Stimulated activated CD4-positive, alpha-beta T cell treated with anti-CD3 and anti-CD28 coated beads, Interleukin-12 subunit alpha, Interleukin-12 subunit beta, amount 100 ng/mL, for 24 hours (primary cell): ENCODE results near the gene SPAG5.

Experiments
- DNase-seq, 2 experiments: peaks; one replicate each; pipeline ENCODE4 v3.0.0-alpha.2; 2020; ENCODE audit warnings: low read depth in 2 of 2

Gene SPAG5

DNA sequence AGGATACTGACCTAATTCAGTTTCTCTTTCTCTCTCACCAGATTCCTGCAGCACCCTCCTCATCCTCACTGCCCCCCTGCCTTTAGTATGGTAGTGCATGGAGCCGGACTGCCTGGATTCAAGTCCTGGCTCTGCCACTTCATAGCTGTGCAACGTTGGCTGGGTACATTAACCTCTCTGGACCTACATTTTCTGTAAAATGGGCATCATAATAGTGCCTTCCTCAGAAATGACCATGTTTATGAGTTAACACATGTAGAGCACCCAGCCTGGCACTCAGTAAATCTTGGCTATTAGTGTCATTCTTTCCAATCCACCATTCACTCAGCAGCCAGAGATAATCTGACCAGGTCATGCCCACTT, 53.7 kb downstream of the SPAG5 start:
- no peak for DNase-seq

DNA sequence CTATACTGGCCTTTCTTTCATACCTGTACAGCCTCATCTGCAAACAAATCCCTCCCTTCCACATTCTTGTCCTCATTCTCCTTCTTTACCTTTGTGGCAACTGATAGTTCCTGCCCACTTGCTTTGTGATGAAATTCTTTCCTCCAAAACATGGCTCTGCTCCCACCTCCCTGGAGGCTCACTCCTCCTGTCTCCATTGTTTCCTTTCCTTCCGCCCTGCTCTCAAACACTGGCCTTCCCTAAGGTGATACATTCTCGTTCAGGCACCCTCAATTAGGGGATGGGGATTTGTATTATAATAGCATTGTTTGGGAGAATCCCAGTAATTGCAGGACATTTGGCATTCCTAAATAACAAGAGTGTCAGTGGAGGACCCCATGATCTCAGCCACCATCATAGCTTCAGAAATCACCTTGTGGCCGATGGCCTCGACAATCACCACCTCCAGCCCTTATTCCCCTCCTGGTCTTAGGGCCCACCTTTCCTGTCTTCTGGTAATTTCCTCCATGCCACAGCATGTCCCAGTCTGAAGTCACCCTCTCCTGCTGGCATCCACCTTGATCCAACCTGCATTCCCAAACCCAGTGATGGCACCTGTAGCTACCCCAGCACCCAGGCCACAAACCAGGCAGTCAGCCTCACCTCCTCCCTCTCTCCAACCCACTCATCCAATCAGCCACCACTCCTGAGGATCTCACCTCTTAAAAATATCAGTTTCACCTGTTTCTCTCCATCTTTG, 54.3 kb downstream of the SPAG5 start:
- no peak for DNase-seq

DNA sequence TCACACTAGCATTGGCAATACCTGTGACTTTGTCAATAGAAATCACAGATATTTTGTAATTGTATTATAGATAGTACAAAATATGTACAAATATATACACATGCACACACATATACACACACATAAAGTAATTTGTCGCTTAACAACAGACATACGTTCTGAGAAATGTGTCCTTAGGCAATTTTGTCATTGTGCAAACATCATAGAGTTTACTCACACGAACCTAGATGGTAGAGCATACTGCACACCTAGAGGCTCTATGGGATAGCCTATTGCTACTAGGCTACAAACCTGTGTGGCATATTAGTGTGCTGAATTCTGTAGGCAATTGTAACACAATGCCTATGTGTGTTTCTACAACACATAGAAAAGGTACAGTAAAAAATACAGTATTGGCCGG, 57.4 kb downstream of the SPAG5 start:
- no peak for DNase-seq

DNA sequence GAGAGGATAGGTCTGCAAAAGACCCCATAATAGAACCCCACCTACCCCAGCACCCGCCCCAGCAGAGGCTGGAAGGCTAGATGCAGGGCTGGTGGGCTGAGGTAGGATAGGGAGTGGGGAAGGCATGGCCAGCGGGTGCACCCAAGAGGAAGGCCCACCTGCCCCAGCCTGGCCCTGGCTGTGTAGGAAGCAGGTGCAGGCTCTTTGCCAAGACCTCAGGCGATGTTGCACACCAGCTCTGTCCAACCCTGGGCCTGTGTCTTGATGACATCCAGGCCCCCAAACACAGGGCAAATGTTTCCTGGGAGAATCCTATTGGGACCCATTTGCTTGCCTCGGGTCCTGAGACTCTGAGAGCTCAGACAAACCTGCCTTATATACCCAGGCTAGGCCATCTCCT, 58.6 kb downstream of the SPAG5 start:
- no peak for DNase-seq

DNA sequence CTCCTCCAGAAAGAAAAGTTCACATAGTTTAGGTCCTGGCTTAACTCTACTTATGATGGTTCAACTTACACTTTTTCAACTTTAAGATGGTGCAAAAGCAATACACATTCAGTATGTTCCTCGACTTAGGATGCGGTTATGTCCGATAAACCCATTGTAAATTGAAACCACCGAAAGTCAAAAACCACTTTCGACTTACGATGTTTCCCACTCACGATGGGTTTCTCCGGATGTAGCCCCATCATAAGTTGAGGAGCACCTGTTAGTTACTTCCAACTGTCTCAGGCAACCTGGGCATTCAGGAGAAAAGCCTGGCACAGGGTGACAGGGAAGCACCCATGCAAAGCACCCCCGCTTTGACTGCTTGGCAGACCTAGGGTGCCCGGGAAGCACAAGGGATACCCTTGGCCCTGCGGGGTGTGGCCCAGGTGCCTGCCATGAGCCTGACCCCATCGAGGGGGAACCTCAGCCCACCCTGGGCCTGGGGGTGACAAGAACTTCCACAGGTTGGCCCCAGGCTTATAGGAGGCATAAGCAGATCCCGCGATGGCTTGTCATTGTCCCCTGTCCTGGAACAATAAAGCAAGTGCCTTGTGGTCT, 60.4 kb downstream of the SPAG5 start:
- no peak for DNase-seq

DNA sequence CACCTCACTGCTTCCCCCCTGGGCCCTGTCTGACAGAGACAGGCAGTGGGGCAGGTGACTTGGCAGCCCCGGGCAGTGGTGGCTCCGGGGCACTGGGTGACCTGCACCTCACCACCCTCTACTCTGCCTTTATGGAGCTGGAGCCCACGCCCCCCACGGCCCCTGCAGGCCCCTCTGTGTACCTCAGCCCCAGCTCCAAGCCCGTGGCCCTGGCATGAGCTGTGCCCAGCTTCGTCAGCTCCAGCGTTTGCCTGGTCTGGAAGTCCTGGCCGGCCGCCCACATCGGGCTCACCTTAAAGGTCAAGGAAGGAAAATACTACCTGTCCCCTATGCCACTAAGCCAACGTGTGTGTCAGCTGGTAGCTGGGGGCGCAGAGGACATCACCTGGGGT, 61.6 kb downstream of the SPAG5 start:
- DNase-seq, result no peak

DNA sequence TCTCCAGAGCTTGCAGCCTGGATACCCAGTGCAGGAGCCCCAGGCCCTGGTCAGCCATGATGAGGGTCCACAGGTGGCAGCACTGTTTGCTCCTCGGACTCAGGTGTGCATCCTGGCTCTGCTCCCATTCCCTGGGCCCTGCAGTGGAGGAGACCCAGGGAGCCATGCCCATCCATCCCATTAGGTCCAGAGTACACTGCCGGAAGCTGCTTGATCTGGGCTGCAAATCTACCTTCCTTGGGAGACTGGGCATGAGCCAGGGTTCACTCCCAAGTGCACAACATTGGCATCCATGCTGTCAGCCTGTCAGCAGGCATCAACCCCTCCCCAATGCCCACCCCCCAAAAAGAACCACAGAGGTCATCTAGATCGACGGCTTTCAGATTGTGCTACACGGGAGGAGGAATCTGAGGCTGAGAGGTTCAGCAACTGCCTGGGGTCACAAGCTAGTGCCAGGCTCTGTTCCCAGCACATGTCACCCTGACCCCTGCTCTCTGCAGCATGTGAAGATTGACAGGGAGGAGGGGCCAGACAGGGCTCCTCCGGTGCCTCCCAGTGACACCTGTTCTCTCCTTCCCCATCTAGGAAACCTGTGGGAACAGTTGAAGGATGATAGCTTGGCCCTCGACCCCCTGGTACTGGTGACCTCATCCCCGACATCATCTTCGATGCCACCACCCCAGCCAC, 62.1 kb downstream of the SPAG5 start:
- DNase-seq, result no peak

DNA sequence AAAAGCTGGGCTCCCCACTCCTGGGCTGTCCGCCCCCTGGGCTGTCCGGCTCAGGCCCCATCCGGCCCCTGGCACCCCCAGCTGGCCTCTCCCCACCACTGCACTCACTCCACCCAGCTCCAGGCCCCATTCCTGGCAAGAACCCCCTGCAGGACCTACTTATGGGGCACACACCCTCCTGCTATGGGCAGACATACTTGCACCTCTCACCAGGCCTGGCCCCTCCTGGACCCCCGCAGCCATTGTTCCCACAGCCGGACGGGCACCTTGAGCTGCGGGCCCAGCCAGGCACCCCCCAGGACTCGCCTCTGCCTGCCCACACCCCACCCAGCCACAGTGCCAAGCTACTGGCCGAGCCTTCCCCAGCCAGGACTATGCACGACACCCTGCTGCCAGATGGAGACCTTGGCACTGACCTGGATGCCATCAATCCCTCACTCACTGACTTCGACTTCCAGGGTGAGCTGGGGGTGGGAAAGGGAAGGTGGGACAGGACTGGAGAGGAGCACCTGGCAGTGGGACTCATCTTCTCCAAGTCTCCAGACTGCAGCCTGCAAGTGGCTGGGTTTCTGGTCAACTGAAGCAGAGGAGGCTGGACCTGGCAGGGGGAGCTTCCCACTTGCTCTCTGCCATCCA, 64.0 kb downstream of the SPAG5 start:
- no peak for DNase-seq

DNA sequence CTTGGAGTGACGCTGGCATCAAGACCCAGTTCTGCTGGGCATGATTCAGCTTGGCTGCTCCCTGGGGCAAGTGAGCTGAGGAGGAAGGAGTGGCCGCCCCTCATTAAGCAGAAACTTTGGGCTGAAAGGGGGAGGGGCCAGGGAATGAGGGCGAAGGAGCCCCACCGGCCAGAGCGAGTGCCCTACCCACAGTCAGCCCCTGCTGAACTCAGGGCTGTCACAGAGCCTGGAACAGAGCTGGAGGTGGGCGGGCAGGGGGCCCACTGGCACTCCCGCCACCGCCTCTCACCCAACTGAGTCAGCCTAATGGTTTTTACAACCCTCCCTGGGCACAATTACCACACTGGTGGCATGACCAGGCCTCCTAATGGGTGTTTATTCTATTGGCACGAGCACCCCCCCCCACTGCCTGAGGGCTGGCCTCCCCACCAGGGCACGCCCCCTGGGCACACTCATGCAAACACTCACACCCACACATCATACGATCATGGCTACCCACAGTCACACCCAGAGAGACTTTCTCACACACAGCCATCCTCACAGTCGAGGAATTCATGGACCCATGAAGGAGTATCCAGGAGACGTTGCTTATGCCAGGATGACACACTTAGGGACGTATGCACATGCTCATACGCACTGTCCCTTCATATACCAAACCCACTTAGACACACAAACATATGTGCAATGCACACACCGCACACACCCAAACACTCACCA, 65.6 kb downstream of the SPAG5 start:
- no peak for DNase-seq

DNA sequence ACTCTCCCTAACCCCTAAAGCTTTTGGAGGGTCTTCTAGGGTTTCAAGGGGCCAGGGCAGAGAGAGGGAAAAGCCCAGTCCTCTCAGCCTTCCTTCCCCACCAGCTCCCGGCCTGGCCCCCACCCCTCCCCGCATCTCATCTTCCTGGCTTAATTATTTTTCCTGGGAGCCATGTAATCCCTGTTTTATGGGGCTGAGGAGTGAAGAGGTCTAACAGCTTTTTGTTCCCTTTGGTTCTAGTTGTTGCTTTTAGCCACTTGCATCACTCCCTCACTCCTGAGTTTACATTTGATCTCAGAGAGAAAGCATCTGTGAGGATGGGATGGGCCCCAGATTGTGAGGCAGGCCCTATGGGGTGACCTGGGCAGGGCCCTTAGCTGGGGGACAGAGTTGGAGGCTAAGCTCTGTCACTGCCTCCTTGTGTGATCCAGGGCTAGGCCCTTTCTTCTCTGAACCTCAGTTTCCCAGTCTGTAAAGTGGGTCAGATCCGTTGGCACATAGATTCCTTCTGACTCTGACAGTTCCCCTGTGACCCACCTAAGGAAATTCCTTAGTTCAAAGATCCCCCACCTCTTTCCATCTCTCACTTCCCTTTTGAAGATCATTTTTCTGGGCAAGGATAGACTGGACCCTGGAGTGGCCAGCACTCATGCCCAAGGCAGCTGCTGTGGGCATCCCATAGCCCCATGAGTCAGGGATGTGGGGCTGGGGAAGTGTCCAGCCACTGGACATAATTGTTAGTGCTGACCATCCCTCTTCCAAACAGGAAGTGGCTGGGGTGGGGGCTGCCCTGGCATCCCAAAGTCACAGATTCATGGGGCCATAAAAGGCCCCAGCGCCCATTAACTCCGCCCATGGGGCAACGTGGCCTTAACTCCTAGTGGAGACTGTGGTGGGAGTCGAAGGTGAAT, 66.5 kb downstream of the SPAG5 start:
- DNase-seq, result no peak

DNA sequence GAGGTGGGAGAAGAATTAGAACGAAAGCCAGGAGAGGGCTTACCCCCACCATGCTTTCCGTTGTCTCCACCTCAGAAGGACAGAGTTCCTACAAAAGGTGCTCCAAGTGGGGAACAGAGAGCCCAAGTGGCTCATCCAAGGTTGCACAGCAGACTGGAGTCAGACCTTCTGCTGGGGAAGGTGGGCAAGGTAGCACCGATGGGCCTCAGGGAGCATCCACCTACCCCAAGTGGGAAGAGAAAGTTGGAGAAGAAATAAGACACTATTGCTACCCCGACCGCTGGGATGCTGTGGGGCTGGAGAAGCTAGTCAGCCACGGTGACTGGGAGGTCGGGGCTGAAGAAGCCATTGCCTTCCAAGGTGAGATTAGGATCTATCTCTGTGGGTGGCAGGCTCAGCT, 67.9 kb downstream of the SPAG5 start:
- DNase-seq, result no peak

DNA sequence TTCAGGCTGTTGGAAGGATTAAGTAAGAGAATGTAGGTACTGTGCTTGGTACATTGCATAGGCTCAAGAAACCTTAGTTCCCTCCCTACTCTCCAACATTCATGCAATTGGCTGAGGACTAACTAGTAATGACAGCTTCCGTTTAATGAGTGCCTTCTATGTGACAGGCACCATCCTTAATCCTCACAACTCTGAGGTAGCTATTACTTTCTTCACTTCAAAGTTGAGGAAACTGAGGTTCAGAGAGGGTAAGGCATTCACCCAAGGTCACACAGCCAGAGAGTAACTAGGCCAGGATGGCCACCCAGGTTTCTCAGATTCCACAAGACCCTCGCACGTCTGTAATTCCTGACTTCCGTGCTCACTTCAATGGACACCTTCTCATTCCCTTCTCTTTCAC, 68.6 kb downstream of the SPAG5 start:
- DNase-seq, result no peak

DNA sequence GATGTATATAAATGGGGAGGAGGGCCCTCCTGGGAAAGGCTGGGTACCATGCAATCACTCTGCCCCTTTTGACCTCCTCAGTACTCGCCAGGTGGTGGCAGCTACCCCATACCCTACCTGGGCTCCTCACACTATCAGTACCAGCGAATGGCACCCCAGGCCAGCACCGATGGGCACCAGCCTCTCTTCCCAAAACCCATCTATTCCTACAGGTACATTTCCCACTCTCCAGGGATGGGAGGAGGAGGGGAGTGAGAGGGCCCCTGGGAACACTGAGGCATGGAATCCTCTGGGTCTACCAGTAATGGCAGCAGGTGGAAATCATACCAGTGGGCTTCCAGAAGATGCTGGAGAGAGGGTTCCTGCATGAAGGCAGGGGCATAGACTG, 69.8 kb downstream of the SPAG5 start:
- no peak for DNase-seq

DNA sequence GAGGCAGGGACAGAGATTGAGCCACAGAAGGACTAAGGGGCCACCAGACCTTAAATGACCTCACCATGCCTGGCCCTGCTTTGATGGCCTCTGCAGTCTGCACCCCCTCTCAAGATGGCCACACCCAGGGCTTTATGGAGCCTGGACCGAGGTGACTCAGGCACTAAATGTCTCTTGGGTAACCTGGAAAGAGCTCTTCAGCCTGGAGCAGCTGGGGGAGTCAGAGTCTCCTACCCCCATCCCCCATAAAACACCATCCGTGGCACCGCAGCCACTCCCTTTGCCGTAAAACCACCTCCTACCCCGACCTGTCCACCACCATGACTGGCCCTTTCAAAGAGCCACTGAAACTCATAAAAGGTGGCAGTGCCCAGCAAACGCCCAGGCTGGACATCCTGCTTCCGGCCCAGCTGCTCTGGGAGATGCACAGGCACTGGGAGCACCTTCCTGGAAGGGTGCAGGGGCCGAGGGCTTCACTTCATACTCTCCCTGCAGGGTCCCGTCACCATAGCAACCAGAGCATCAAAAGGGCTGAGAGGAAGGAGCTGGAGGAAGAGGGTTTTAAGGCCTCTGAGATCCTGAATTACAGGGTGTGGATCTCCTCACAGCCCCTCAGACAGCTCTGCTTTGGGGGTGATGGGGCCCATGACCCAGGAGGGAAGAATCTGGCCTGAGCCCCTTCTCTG, 70.4 kb downstream of the SPAG5 start:
- no peak for DNase-seq

DNA sequence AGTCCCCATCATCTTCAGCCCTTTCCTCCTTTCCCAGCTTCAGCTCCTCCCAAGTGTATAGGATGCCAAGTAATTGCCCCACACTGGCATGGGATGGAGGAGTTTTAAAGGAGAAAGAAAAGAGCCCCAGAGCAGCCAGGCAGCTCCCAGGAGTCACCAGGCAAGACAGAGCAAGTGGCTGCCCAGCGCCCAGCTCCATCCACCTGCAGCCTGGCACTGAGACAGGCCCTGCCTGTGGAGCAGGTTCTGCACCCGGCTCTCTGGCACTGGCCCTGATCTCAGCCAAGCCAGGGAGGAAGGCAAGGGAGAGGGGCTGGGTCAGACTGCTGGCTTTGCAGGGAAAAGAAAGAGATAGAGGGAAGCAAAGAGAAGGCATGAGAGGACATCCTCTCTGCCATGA, 71.0 kb downstream of the SPAG5 start:
- no peak for DNase-seq
